GM12801 (cell line): ENCODE results near the gene GNA15.

Source experiments
- CTCF ChIP-seq: IDR thresholded peaks from one replicate; pipeline ENCODE4 v1.5.1; 2011; ENCODE audit warnings: control low read depth; ENCODE audit not compliant: insufficient read length; ENCODE audit errors: extremely low read depth

Gene GNA15

GRCh38 chr19:3206216-3206953, 70.6 kb downstream of the GNA15 start:
- no peak for TF ChIP-seq CTCF

GRCh38 chr19:3207461-3208242, 71.8 kb downstream of the GNA15 start:
- TF ChIP-seq CTCF: no peak

GRCh38 chr19:3208317-3209207, 72.7 kb downstream of the GNA15 start:
- TF ChIP-seq CTCF: no peak

- no peak for TF ChIP-seq CTCF
Measured at GRCh38 chr19:3210347-3211017, 74.6 kb downstream of the GNA15 start.

GRCh38 chr19:3211191-3211590, 75.4 kb downstream of the GNA15 start:
- TF ChIP-seq CTCF: no peak

- TF ChIP-seq CTCF: no peak
Measured at GRCh38 chr19:3213159-3213558, 77.3 kb downstream of the GNA15 start.
